Thyroid gland (tissue), 4 donors: ENCODE measurements around the gene CNTNAP1. TPM values are rescaled to one million over a fixed set of nuclear protein-coding genes. Genes with fewer than 3 reads are reported as not detected.

Source experiments
- DNase-seq, 2 donors: peaks; one replicate each; pipeline ENCODE4 v3.0.0-alpha.2; 2019
- H3K27ac ChIP-seq, 3 donors: fragments of 200-600 bp; sonication (generic); 1 replicate in 2 of 3; 2 replicates in 1 of 3; pipeline ENCODE4 v1.5.1; 2016 to 2019; ENCODE audit warnings: mild to moderate bottlenecking in 1 of 3, moderate library complexity in 1 of 3
- H3K27me3 ChIP-seq: fragments of 200-600 bp; sonication (generic); one replicate; pipeline ENCODE4 v1.5.1; 2019
- H3K36me3 ChIP-seq, 2 donors: fragments of 200-600 bp; sonication (generic); one replicate each; pipeline ENCODE4 v1.5.1; 2016 to 2019
- H3K4me1 ChIP-seq, 2 donors: fragments of 200-600 bp; sonication (generic); one replicate each; pipeline ENCODE4 v1.5.1; 2017 to 2019
- H3K4me3 ChIP-seq, 3 donors: fragments of 200-600 bp; sonication (generic); replicated peaks in 1 of 3; 1 replicate in 2 of 3; 2 replicates in 1 of 3; pipeline ENCODE4 v1.5.1; 2016; ENCODE audit warnings: mild to moderate bottlenecking in 1 of 3
- H3K9me3 ChIP-seq: fragments of 200-600 bp; sonication (generic); one replicate; pipeline ENCODE4 v1.5.1; 2017
- POLR2A ChIP-seq, 2 donors: fragments of 450-650 bp; IDR thresholded peaks; one replicate each; pipeline ENCODE4 v1.6.1; 2017; ENCODE audit warnings: antibody characterized with exemption in 2 of 2, mild to moderate bottlenecking in 2 of 2, moderate library complexity in 1 of 2
- WGBS, 2 donors: methylation state at CpG; one replicate each; pipeline ENCODE4 v1.1.5; 2017; 5-methylcytosine and 5-hydroxymethylcytosine counted together
- intact Hi-C: fragments of 100-400 bp; cut with DNase I; formaldehyde crosslinking; loops from one replicate; pipeline ENCODE4 v1.15.1; 2023
- total RNA-seq, 4 donors: library from RNA; depleted of rRNA; stranded (reverse); fragments of >200 nt; gene quantifications; one replicate each; pipeline ENCODE4 v1.2.3, GENCODE V29; 2016
- TF ChIP-seq, protein P1 (sequence below), 6 experiments: fragments of 200-600 bp in 3 of 6; fragments of 450-650 bp in 3 of 6; sonication (generic) in 3 of 6; IDR thresholded peaks; one replicate each; pipeline ENCODE4 v1.5.1; 2016 to 2019; ENCODE audit warnings: antibody characterized with exemption in 6 of 6, mild to moderate bottlenecking in 2 of 6, inconsistent platforms in 1 of 6, moderate library complexity in 1 of 6

Gene CNTNAP1
- total RNA-seq, 4 donors from 2014 or later: 2.3 to 4.2 (median 2.5) TPM

DNA sequence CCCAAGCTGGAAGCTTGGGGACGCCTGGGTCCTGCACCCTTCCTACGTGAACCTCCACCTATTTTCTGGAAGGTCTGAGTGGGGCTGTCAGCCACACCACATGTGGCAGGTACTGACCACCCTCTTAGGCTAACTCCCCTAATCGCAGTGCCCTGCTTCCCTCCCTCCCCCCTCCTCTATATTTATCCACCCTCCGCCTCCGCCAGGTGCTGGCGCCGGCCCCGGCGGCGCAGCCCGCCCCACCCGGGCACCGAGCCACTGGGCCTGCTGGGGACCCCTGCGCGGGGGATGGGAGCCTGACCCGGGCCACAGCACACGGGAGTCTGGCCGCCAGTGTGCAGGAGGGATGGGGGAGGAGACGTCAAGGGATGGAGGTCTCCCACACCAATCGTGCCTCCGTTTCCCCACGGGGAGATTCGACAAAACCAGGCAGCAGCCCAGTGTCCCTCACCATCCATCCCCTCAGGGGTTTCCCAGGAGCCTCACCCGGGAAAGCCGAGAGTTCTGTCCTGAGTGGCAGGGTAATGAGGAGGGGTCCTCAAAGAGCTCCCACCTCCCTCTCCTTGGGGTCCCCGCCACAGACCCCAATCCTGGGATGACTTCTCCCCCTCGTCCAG lies 6.9 kb upstream of the CNTNAP1 start:
- peak; percentile 65 to 67 for DNase-seq
- TF ChIP-seq, protein P1, sequence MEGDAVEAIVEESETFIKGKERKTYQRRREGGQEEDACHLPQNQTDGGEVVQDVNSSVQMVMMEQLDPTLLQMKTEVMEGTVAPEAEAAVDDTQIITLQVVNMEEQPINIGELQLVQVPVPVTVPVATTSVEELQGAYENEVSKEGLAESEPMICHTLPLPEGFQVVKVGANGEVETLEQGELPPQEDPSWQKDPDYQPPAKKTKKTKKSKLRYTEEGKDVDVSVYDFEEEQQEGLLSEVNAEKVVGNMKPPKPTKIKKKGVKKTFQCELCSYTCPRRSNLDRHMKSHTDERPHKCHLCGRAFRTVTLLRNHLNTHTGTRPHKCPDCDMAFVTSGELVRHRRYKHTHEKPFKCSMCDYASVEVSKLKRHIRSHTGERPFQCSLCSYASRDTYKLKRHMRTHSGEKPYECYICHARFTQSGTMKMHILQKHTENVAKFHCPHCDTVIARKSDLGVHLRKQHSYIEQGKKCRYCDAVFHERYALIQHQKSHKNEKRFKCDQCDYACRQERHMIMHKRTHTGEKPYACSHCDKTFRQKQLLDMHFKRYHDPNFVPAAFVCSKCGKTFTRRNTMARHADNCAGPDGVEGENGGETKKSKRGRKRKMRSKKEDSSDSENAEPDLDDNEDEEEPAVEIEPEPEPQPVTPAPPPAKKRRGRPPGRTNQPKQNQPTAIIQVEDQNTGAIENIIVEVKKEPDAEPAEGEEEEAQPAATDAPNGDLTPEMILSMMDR (IDR thresholded peaks at IDR 0.05): no peak
- TF ChIP-seq POLR2A (IDR thresholded peaks at IDR 0.05): no peak

DNA sequence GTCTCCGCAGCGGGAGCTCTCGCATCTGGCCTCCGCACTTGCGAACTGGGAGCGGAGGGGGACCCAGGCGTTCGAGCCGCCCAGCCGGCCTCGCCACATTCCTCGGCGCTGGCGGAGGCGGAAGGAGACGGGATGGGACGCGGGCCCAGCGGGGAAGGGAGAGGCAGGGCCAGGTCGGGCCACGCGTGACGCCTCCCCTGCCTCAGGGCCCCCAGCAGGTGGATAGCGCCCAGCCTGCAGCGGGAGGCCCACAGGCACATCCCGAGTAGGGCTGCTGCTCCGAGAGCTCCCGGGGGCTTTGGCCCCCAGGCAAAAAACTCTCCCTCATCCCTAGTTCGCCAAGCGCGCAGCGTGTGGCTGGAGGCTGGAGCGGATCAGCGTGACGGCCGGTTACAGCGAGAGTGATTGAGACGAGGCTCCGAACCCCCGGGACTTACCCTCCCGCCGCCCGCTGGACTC lies 6.3 kb upstream of the CNTNAP1 start:
- H3K36me3 ChIP-seq: peaks cover 19 to 20% of the 10 kb centered on the region in 2 donors
- H3K27ac ChIP-seq: peak overlapping the region; percentile 61 to 88 (median 72)
- TF ChIP-seq, protein P1 (IDR thresholded peaks at IDR 0.05): peak in 1 of 6 experiments; percentile 23
- peak in 1 of 2 donors; percentile 28 for TF ChIP-seq POLR2A (IDR thresholded peaks at IDR 0.05)
- H3K4me1 ChIP-seq: peaks cover 37 to 48% of the 10 kb centered on the region in 2 donors
- H3K4me3 ChIP-seq: peak overlapping the region; percentile 64 to 90 (median 69)
- DNase-seq: peak; percentile 67 to 74
- no peaks in the 10 kb centered on the region for H3K9me3 ChIP-seq
- H3K27me3 ChIP-seq: no peaks in the 10 kb centered on the region
- intact Hi-C loops: loop anchor here (5.0 kb wide), 1 partner anchor 99 kb away; the partner anchor contains the start of gene PSMC3IP
- 0% methylated on average over 1 to 7 of the region's 43 CpGs for WGBS, 2 donors

More for the DNA sequence above, 6.9 kb upstream of the CNTNAP1 start:
- 2 to 6% methylated on average over 11 to 14 of the region's 27 CpGs for WGBS, 2 donors
- intact Hi-C loops: loop anchor here (5.0 kb wide), 1 partner anchor 98 kb away; the partner anchor contains the start of gene PSMC3IP
- H3K4me1 ChIP-seq: peaks cover 37 to 47% of the 10 kb centered on the region in 2 donors
- no peaks in the 10 kb centered on the region for H3K9me3 ChIP-seq
- peak overlapping the region; percentile 61 to 88 (median 72) for H3K27ac ChIP-seq
- peaks cover 24 to 26% of the 10 kb centered on the region in 2 donors for H3K36me3 ChIP-seq
- H3K27me3 ChIP-seq: no peaks in the 10 kb centered on the region
- peak overlapping the region; percentile 64 to 90 (median 69) for H3K4me3 ChIP-seq

DNA sequence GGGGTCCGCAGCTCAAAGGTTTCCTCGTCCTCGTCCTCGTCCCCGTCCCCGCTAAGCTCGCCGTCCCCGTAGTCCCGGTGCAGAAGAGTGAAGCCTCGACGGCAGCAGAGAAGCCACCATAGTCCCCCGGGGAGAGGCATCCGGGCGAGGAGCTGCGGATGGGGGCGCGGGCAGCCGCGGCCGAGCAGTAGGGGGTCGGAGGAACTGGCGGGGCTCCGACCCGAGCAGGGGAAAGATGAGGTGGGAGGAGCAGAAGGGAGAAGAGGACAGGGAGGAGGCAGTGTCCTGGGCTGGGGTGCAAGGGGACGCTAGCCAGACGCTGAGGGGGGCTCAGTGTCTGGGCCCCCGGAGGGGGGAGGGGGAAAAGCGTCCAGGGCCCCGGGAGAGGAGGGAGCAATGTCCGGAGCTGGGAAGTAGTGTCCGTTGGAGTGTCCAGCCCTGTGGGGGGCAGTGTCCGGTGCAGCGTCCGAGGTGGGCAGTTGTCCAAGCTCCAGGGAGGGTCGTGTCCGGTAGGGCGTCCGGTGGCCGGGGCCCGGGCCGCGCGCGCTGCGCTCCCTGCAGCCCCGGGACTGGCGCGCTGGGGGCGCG lies 5.8 kb upstream of the CNTNAP1 start, which contains the start of gene PLEKHH3:
Gene PLEKHH3 (minus strand): TSS at position 571 of the 588 bp plus-strand sequence. CDS start 431 bp downstream, at position 140.
- Histone ChIP-seq H3K4me3 (peak within 1 kb of the TSS; percentile 64 to 90 (median 69)), H3K36me3 (peaks cover 14 to 15% of the 10 kb centered on the region in 2 donors), H3K27me3 (no peaks in the 10 kb centered on the region), H3K27ac (peak within 1 kb of the TSS; percentile 94 to 96 (median 94)), H3K9me3 (no peaks in the 10 kb centered on the region), H3K4me1 (peaks cover 37 to 49% of the 10 kb centered on the region in 2 donors)
- DNase-seq: no peak
- TF ChIP-seq POLR2A (IDR thresholded peaks at IDR 0.05): peak in 1 of 2 donors; percentile 84
- TF ChIP-seq, protein P1 (IDR thresholded peaks at IDR 0.05): peak in 2 of 6 experiments; percentile 11 to 18
- WGBS, 2 donors: 0 to 1% methylated on average over 28 to 31 of the region's 51 CpGs
- intact Hi-C loops: loop anchor here (5.0 kb wide), 1 partner anchor 99 kb away; the partner anchor contains the start of gene PSMC3IP

DNA sequence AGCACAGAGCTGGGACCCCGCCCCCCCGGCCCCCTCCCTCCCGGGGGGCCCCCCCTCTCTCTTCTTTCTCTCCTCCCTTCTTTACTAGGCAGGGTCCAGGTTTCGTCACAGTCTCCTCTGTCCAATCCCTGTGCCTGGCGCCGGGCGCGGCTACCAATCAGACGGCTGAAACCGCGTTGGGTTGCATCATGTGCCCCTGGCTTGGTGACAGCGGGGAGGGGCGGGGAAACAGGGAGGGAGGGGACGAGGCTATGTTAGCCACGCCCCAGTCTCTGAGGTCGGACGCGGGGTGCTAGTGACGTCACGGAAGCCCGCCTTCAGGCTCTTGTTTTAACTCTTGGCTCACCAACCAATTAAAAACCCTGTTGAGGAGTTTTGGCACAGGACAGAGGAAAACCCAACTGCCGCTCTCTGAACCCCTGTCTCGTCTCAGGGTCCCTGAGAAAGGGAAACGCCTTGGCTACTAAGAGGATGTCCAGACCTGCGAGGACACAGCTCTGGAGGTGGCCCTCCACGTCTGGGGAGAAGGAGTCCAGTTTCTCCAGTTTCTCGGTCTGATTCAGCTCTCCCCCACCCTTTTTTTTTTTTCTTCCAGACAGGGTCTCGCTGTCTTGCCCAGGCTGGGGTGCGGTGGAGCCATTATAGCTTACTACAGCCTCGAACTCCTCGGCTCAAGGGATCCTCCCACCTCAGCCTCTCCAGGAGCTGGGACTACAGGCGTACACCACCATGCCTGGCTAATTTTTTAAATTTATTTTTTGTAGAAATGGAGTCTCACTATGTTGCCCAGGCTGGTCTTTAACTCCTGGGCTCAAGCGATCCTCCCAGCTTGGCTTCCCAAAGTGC lies 5.1 kb upstream of the CNTNAP1 start:
- TF ChIP-seq, protein P1 (IDR thresholded peaks at IDR 0.05): no peak
- TF ChIP-seq POLR2A (IDR thresholded peaks at IDR 0.05): no peak
- peaks cover 40 to 54% of the 10 kb centered on the region in 2 donors for H3K4me1 ChIP-seq
- 4 to 5% methylated on average over 16 to 30 of the region's 33 CpGs for WGBS, 2 donors
- intact Hi-C loops: loop anchor here (5.0 kb wide), 1 partner anchor 100 kb away; the partner anchor contains the start of gene PSMC3IP
- no peaks in the 10 kb centered on the region for H3K27me3 ChIP-seq
- H3K9me3 ChIP-seq: no peaks in the 10 kb centered on the region
- peak overlapping the region; percentile 94 to 96 (median 94) for H3K27ac ChIP-seq
- peak overlapping the region; percentile 21 to 90 (median 42) for H3K4me3 ChIP-seq
- peak; percentile 100 for DNase-seq
- H3K36me3 ChIP-seq: peaks cover 7 to 8% of the 10 kb centered on the region in 2 donors
